H9 (cell line): ENCODE data around the gene RSAD1. TPM values are rescaled to one million over a fixed set of nuclear protein-coding genes. Genes with fewer than 3 reads are reported as not detected.

Experiments
- DNase-seq: peaks from one replicate; pipeline ENCODE4 v3.0.0-alpha.2; 2017
- H2AFZ ChIP-seq: one replicate; pipeline ENCODE4 v1.6.1; 2013; ENCODE audit warnings: mild to moderate bottlenecking, low read length, control low read depth, moderate library complexity
- H2AK5ac ChIP-seq: 2 replicates; pipeline ENCODE4 v1.6.1; 2013; ENCODE audit warnings: low read length, control low read depth, mixed read lengths; ENCODE audit not compliant: insufficient read length
- H2BK120ac ChIP-seq: one replicate; pipeline ENCODE4 v1.6.1; 2013; ENCODE audit warnings: low read depth, mild to moderate bottlenecking, low read length, control low read depth, inconsistent platforms; ENCODE audit not compliant: poor library complexity, severe bottlenecking
- H2BK12ac ChIP-seq: 2 replicates; pipeline ENCODE4 v1.6.1; 2013; ENCODE audit warnings: low read length, control low read depth, mixed read lengths, low read depth; ENCODE audit not compliant: insufficient read length
- H2BK15ac ChIP-seq: 2 replicates; pipeline ENCODE4 v1.6.1; 2013; ENCODE audit warnings: low read depth, low read length, control low read depth
- H2BK20ac ChIP-seq: one replicate; pipeline ENCODE4 v1.6.1; 2013; ENCODE audit warnings: low read depth, mild to moderate bottlenecking, low read length, control low read depth, inconsistent platforms; ENCODE audit not compliant: poor library complexity, severe bottlenecking
- H2BK5ac ChIP-seq: 2 replicates; pipeline ENCODE4 v1.6.1; 2013; ENCODE audit warnings: low read length, control low read depth, mixed read lengths; ENCODE audit not compliant: insufficient read length
- H3K14ac ChIP-seq: 2 replicates; pipeline ENCODE4 v1.6.1; 2013; ENCODE audit warnings: low read length, control low read depth; ENCODE audit not compliant: insufficient read depth
- H3K18ac ChIP-seq: 2 replicates; pipeline ENCODE4 v1.6.1; 2013; ENCODE audit warnings: low read depth, mild to moderate bottlenecking, mixed read lengths, low read length, control low read depth; ENCODE audit not compliant: insufficient read length
- H3K23ac ChIP-seq: 2 replicates; pipeline ENCODE4 v1.6.1; 2013; ENCODE audit warnings: low read length, control low read depth, mixed read lengths, low read depth; ENCODE audit not compliant: insufficient read length
- H3K23me2 ChIP-seq: 2 replicates; pipeline ENCODE4 v1.6.1; 2013; ENCODE audit warnings: low read depth, mild to moderate bottlenecking, mixed read lengths, low read length, control low read depth; ENCODE audit not compliant: insufficient read length, poor library complexity, severe bottlenecking
- H3K27ac ChIP-seq: 2 replicates; pipeline ENCODE4 v1.5.1; 2013; ENCODE audit warnings: low read length, control low read depth, mixed read lengths, low read depth; ENCODE audit not compliant: insufficient read length
- H3K27me3 ChIP-seq: 2 replicates; pipeline ENCODE4 v1.6.1; 2013; ENCODE audit warnings: low read length, control low read depth, inconsistent platforms; ENCODE audit not compliant: insufficient read depth
- H3K4ac ChIP-seq: 2 replicates; pipeline ENCODE4 v1.6.1; 2013; ENCODE audit warnings: low read depth, mild to moderate bottlenecking, control low read depth, inconsistent platforms, low read length, moderate library complexity
- H3K4me1 ChIP-seq: 2 replicates; pipeline ENCODE4 v1.6.1; 2013; ENCODE audit warnings: low read length, control low read depth, inconsistent platforms; ENCODE audit not compliant: insufficient read depth
- H3K4me2 ChIP-seq: 2 replicates; pipeline ENCODE4 v1.6.1; 2013; ENCODE audit warnings: low read length, control low read depth, mixed read lengths; ENCODE audit not compliant: insufficient read length, insufficient read depth
- H3K56ac ChIP-seq: 2 replicates; pipeline ENCODE4 v1.6.1; 2013; ENCODE audit warnings: low read depth, mild to moderate bottlenecking, mixed read lengths, low read length, control low read depth; ENCODE audit not compliant: insufficient read length
- H3K79me1 ChIP-seq: 2 replicates; pipeline ENCODE4 v1.6.1; 2013; ENCODE audit warnings: low read depth, mild to moderate bottlenecking, moderate library complexity, low read length, control low read depth, inconsistent platforms; ENCODE audit not compliant: insufficient read depth, poor library complexity, severe bottlenecking
- H3K79me2 ChIP-seq: 2 replicates; pipeline ENCODE4 v1.6.1; 2013; ENCODE audit warnings: low read length, control low read depth, inconsistent platforms; ENCODE audit not compliant: insufficient read depth
- H3K9ac ChIP-seq: 2 replicates; pipeline ENCODE4 v1.6.1; 2013; ENCODE audit warnings: low read length, control low read depth, mixed read lengths; ENCODE audit not compliant: insufficient read length; ENCODE audit errors: extremely low read depth
- H3K9me3 ChIP-seq: one replicate; pipeline ENCODE4 v1.6.1; 2013; ENCODE audit warnings: low read depth, low read length, inconsistent platforms; ENCODE audit not compliant: control insufficient read depth
- H3T11ph ChIP-seq: one replicate; pipeline ENCODE4 v1.6.1; 2013; ENCODE audit warnings: mild to moderate bottlenecking, low read length, control low read depth, inconsistent platforms
- H4K20me1 ChIP-seq: one replicate; pipeline ENCODE4 v1.6.1; 2013; ENCODE audit not compliant: control insufficient read depth, insufficient read length, insufficient read depth
- H4K5ac ChIP-seq: 2 replicates; pipeline ENCODE4 v1.6.1; 2013; ENCODE audit warnings: low read depth, mild to moderate bottlenecking, mixed read lengths, low read length, control low read depth; ENCODE audit not compliant: insufficient read length
- H4K8ac ChIP-seq: replicated peaks from 2 replicates; pipeline ENCODE4 v1.6.1; 2013; ENCODE audit warnings: low read length, control low read depth, mixed read lengths, low read depth; ENCODE audit not compliant: insufficient read length
- H4K91ac ChIP-seq: 2 replicates; pipeline ENCODE4 v1.6.1; 2013; ENCODE audit warnings: low read depth, mild to moderate bottlenecking, moderate library complexity, mixed read lengths, low read length, control low read depth; ENCODE audit not compliant: insufficient read length
- H3K27ac Mint-ChIP-seq, 3 experiments: 2 replicates in 2 of 3; 3 replicates in 1 of 3; pipeline ENCODE4 v1.8.0; 2020 to 2021; ENCODE audit warnings: mixed read lengths in 3 of 3, mild to moderate bottlenecking in 1 of 3, moderate library complexity in 1 of 3
- H3K27me3 Mint-ChIP-seq: 2 replicates; pipeline ENCODE4 v1.8.0; 2021; ENCODE audit warnings: low read depth, mild to moderate bottlenecking, moderate library complexity, mixed read lengths
- H3K36me3 Mint-ChIP-seq, 3 experiments: 2 replicates in 2 of 3; 3 replicates in 1 of 3; pipeline ENCODE4 v1.8.0; 2020 to 2021; ENCODE audit warnings: low read depth in 3 of 3, mixed read lengths in 3 of 3; ENCODE audit not compliant: insufficient read depth in 1 of 3
- H3K4me1 Mint-ChIP-seq, 2 experiments: 2 replicates each; pipeline ENCODE4 v1.8.0; 2020; ENCODE audit warnings: mixed read lengths in 2 of 2
- H3K4me3 Mint-ChIP-seq, 2 experiments: 2 replicates in 1 of 2; 3 replicates in 1 of 2; pipeline ENCODE4 v1.8.0; 2020 to 2021; ENCODE audit warnings: mild to moderate bottlenecking in 2 of 2, mixed read lengths in 2 of 2, moderate library complexity in 1 of 2
- H3K9me3 Mint-ChIP-seq, 2 experiments: 2 replicates in 1 of 2; 3 replicates in 1 of 2; pipeline ENCODE4 v1.8.0; 2020; ENCODE audit warnings: mild to moderate bottlenecking in 2 of 2, mixed read lengths in 2 of 2, moderate library complexity in 1 of 2
- CTCF ChIP-seq: fragments of 200-600 bp; sonication (generic); conservative IDR thresholded peaks from 3 replicates; pipeline ENCODE4 v1.8.0; 2021; ENCODE audit warnings: antibody characterized with exemption, mild to moderate bottlenecking
- WGBS: extraction: QIAGEN DNeasy Blood & Tissue Kit; methylation state at CpG from one replicate; pipeline ENCODE4 v1.1.7; 2013; ENCODE audit warnings: missing lambda C conversion rate, low lambda C conversion rate, mixed read lengths; ENCODE audit not compliant: insufficient read length; ENCODE audit errors: extremely low coverage; 5-methylcytosine and 5-hydroxymethylcytosine counted together
- total RNA-seq: library from RNA; stranded (reverse); gene quantifications from 2 replicates; pipeline ENCODE4 v1.2.1, GENCODE V29; 2021

Gene RSAD1
- total RNA-seq, 1 experiment from 2014 or later: 27.9 TPM

GRCh38 chr17:50465635-50466034 lies 13.0 kb upstream of the RSAD1 start:
- peaks cover 2% of the 10 kb centered on the region for H3K23me2 ChIP-seq
- peaks cover 16 to 24% of the 10 kb centered on the region in 2 experiments for H3K4me1 Mint-ChIP-seq
- DNase-seq: no peak
- no peak overlapping the region for H3K23ac ChIP-seq
- H3K9me3 ChIP-seq: no peaks in the 10 kb centered on the region
- peaks cover 12% of the 10 kb centered on the region; the same call in 1 of the 2 replicates for H3K27me3 ChIP-seq
- H4K91ac ChIP-seq: no peak overlapping the region
- H3K4me1 ChIP-seq: peaks cover 3% of the 10 kb centered on the region; the same call in 1 of the 2 replicates
- no peaks in the 10 kb centered on the region for H4K20me1 ChIP-seq
- no peak overlapping the region for H2BK12ac ChIP-seq
- no peak overlapping the region for H3K4me3 Mint-ChIP-seq
- no peak overlapping the region for H3T11ph ChIP-seq
- H2BK15ac ChIP-seq: no peak overlapping the region
- H2AK5ac ChIP-seq: no peak overlapping the region
- H3K56ac ChIP-seq: no peak overlapping the region
- H3K27ac ChIP-seq: no peak overlapping the region
- no peak overlapping the region for H3K4me2 ChIP-seq
- no peak overlapping the region for H4K5ac ChIP-seq
- H2BK5ac ChIP-seq: no peak overlapping the region
- no peak overlapping the region for H2BK120ac ChIP-seq
- peaks cover 33% of the 10 kb centered on the region for H3K27me3 Mint-ChIP-seq
- H3K27ac Mint-ChIP-seq: no peak overlapping the region
- H3K9ac ChIP-seq: no peak overlapping the region
- H3K9me3 Mint-ChIP-seq: no peaks in the 10 kb centered on the region
- H4K8ac ChIP-seq: no peak overlapping the region
- H2BK20ac ChIP-seq: no peak overlapping the region
- no peak overlapping the region for H2AFZ ChIP-seq
- no CpG with 5 or more reads among the region's 9 CpGs for whole genome bisulfite sequencing
- no peaks in the 10 kb centered on the region for H3K79me2 ChIP-seq
- H3K79me1 ChIP-seq: no peaks in the 10 kb centered on the region
- H3K18ac ChIP-seq: no peak overlapping the region
- no peak for TF ChIP-seq CTCF
- no peak overlapping the region for H3K14ac ChIP-seq
- H3K36me3 Mint-ChIP-seq: peaks cover 0 to 4% (median 2%) of the 10 kb centered on the region in 3 experiments; a peak in 4 of 7 replicates
- no peak overlapping the region for H3K4ac ChIP-seq
